K562 (cell line): ENCODE results near the gene SMIM12. TPM values are rescaled to one million over a fixed set of nuclear protein-coding genes. Genes with fewer than 3 reads are reported as not detected.
A peak's percentile ranks its signal among the peaks of the same experiment; 100 is the strongest.

Source experiments
- BCL6 ChIP-seq: fragments of 250-450 bp; sonication (Bioruptor Pico); IDR thresholded peaks from 2 replicates; pipeline ENCODE4 v1.4.0; 2020
- CAMTA2 ChIP-seq: fragments of 250-450 bp; sonication (Bioruptor Pico); conservative IDR thresholded peaks from 2 replicates; pipeline ENCODE4 v1.5.1; 2022
- DEAF1 ChIP-seq: fragments of 450-650 bp; formaldehyde crosslinking; IDR thresholded peaks from 2 replicates; pipeline ENCODE4 v1.4.0; 2020; ENCODE audit warnings: mild to moderate bottlenecking, moderate library complexity
- EP300 ChIP-seq: IDR thresholded peaks from 2 replicates; pipeline ENCODE4 v1.6.1; 2012; ENCODE audit warnings: low read length, improper control_type of control experiment
- NFE2 ChIP-seq: IDR thresholded peaks from 2 replicates; pipeline ENCODE4 v1.6.1; 2014; ENCODE audit warnings: antibody characterized with exemption, low read depth
- RBM39 ChIP-seq: fragments of 200-400 bp; formaldehyde crosslinking; optimal IDR thresholded peaks from 2 replicates; pipeline ENCODE3; 2018; ENCODE audit warnings: low read depth, low read length
- SMARCC2 ChIP-seq: fragments of 450-650 bp; IDR thresholded peaks from 2 replicates; pipeline ENCODE4 v1.6.1; 2017; ENCODE audit warnings: antibody characterized with exemption, moderate library complexity, mild to moderate bottlenecking, low read depth
- SMARCE1 ChIP-seq: fragments of 450-650 bp; IDR thresholded peaks from 2 replicates; pipeline ENCODE4 v1.7.1; 2016; ENCODE audit warnings: mild to moderate bottlenecking
- TCFL5 ChIP-seq: fragments of 250-450 bp; sonication (Bioruptor Pico); conservative IDR thresholded peaks from 2 replicates; pipeline ENCODE4 v1.6.1; 2021; ENCODE audit warnings: mild to moderate bottlenecking, moderate library complexity, matching md5 sums
- TRIM24 ChIP-seq, 2 experiments: fragments of 450-650 bp; IDR thresholded peaks; 2 replicates each; pipeline ENCODE4 v1.6.1; 2016
- TRIM28 ChIP-seq: fragments of 450-650 bp; IDR thresholded peaks from 2 replicates; pipeline ENCODE4 v1.6.1; 2017
- ZC3H11A ChIP-seq: IDR thresholded peaks from 2 replicates; pipeline ENCODE4 v1.6.1; 2012; ENCODE audit warnings: low read depth, low read length, improper control_type of control experiment
- ZMIZ1 ChIP-seq, 2 experiments: fragments of 150-350 bp in 1 of 2; IDR thresholded peaks; 2 replicates each; pipeline ENCODE4 v1.6.1; 2012 to 2016; ENCODE audit warnings: low read depth in 2 of 2, low read length in 2 of 2, mild to moderate bottlenecking in 1 of 2, moderate library complexity in 1 of 2
- ZNF347 ChIP-seq: fragments of 450-650 bp; formaldehyde crosslinking; IDR thresholded peaks from 2 replicates; pipeline ENCODE4 v1.4.0; 2020; ENCODE audit warnings: low read depth, mild to moderate bottlenecking, moderate library complexity
- polyA plus RNA-seq, 8 experiments: library from polyadenylated mRNA; depleted of rRNA in 4 of 8; stranded (reverse) in 5 of 8; unstranded in 3 of 8; fragments of >200 nt; fragmentation: Nextera tagmentation in 2 of 8; fragmentation: Illumina TruSeq in 1 of 8; extraction: Ambion mirVana in 2 of 8; extraction: Trizol in 1 of 8; gene quantifications; 2 replicates each; pipeline versions ENCODE4 v1.2.1 to v1.2.3, GENCODE V29; 2011 to 2014; ENCODE audit warnings: inconsistent platforms in 1 of 8, missing spikeins in 1 of 8
- total RNA-seq, 7 experiments: library from RNA; depleted of rRNA in 6 of 7; stranded (reverse); fragments of >200 nt in 6 of 7; fragmentation: Illumina TruSeq in 2 of 7; extraction: Trizol in 2 of 7; gene quantifications; 2 replicates each; pipeline versions ENCODE4 v1.2.1 to v1.2.3, GENCODE V29; 2011 to 2021; ENCODE audit warnings: low replicate concordance in 1 of 7
- TF ChIP-seq, protein P1 (sequence below), 2 experiments: IDR thresholded peaks; 2 replicates each; pipeline ENCODE4 v1.6.1; 2012; ENCODE audit warnings: improper control_type of control experiment in 2 of 2, low read depth in 2 of 2, low read length in 2 of 2, borderline replicate concordance in 1 of 2
- TF ChIP-seq, protein P2 (sequence below): fragments of 450-650 bp; IDR thresholded peaks from 2 replicates; pipeline ENCODE4 v1.6.1; 2017; ENCODE audit warnings: antibody characterized with exemption, mild to moderate bottlenecking

The SMIM12 gene
- total and polyA plus RNA-seq, 9 of the 15 experiments (the other 6 are each of a cell fraction or from before 2014, with no cell fraction given) = 51.7 to 112 (median 63.9) TPM

GRCh38 chr1:34845131-34845901 is 14.2 kb downstream of the SMIM12 start (continued):
- TF ChIP-seq, protein P1, sequence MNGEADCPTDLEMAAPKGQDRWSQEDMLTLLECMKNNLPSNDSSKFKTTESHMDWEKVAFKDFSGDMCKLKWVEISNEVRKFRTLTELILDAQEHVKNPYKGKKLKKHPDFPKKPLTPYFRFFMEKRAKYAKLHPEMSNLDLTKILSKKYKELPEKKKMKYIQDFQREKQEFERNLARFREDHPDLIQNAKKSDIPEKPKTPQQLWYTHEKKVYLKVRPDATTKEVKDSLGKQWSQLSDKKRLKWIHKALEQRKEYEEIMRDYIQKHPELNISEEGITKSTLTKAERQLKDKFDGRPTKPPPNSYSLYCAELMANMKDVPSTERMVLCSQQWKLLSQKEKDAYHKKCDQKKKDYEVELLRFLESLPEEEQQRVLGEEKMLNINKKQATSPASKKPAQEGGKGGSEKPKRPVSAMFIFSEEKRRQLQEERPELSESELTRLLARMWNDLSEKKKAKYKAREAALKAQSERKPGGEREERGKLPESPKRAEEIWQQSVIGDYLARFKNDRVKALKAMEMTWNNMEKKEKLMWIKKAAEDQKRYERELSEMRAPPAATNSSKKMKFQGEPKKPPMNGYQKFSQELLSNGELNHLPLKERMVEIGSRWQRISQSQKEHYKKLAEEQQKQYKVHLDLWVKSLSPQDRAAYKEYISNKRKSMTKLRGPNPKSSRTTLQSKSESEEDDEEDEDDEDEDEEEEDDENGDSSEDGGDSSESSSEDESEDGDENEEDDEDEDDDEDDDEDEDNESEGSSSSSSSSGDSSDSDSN (IDR thresholded peaks at IDR 0.05; ENCODE audit: borderline replicate concordance in 1 of 2, low read depth in 2 of 2, low read length in 2 of 2) = peak in 1 of 2 experiments; percentile 98; a peak in 1 of 4 replicates
- TF ChIP-seq TRIM24 (IDR thresholded peaks at IDR 0.05) (peak in 1 of 2 experiments; percentile 53; a peak in 1 of 4 replicates), BCL6 (CRISPR knock-in tag) (no peak), TRIM28 (no peak; the same call in 1 of the 2 replicates), RBM39 (no peak), CAMTA2 (CRISPR knock-in tag) (no peak), SMARCE1 (peak; percentile 72), ZNF347 (CRISPR knock-in tag) (no peak), ZMIZ1 (IDR thresholded peaks at IDR 0.05; ENCODE audit: low read depth in 2 of 2, low read length in 2 of 2) (no peak), ZC3H11A (peak; percentile 70; the same call in 1 of the 2 replicates), EP300 (peak; percentile 53; the same call in 1 of the 2 replicates), DEAF1 (no peak), SMARCC2 (peak; percentile 55; the same call in 1 of the 2 replicates), TCFL5 (no peak), NFE2 (0 out of 2 replicates have a peak, but pooled peaks have one; percentile 18)
- TF ChIP-seq, protein P2, sequence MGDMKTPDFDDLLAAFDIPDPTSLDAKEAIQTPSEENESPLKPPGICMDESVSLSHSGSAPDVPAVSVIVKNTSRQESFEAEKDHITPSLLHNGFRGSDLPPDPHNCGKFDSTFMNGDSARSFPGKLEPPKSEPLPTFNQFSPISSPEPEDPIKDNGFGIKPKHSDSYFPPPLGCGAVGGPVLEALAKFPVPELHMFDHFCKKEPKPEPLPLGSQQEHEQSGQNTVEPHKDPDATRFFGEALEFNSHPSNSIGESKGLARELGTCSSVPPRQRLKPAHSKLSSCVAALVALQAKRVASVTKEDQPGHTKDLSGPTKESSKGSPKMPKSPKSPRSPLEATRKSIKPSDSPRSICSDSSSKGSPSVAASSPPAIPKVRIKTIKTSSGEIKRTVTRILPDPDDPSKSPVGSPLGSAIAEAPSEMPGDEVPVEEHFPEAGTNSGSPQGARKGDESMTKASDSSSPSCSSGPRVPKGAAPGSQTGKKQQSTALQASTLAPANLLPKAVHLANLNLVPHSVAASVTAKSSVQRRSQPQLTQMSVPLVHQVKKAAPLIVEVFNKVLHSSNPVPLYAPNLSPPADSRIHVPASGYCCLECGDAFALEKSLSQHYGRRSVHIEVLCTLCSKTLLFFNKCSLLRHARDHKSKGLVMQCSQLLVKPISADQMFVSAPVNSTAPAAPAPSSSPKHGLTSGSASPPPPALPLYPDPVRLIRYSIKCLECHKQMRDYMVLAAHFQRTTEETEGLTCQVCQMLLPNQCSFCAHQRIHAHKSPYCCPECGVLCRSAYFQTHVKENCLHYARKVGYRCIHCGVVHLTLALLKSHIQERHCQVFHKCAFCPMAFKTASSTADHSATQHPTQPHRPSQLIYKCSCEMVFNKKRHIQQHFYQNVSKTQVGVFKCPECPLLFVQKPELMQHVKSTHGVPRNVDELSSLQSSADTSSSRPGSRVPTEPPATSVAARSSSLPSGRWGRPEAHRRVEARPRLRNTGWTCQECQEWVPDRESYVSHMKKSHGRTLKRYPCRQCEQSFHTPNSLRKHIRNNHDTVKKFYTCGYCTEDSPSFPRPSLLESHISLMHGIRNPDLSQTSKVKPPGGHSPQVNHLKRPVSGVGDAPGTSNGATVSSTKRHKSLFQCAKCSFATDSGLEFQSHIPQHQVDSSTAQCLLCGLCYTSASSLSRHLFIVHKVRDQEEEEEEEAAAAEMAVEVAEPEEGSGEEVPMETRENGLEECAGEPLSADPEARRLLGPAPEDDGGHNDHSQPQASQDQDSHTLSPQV = peak; percentile 76
